Measurements from ENCODE around the gene B3GLCT.

DNA sequence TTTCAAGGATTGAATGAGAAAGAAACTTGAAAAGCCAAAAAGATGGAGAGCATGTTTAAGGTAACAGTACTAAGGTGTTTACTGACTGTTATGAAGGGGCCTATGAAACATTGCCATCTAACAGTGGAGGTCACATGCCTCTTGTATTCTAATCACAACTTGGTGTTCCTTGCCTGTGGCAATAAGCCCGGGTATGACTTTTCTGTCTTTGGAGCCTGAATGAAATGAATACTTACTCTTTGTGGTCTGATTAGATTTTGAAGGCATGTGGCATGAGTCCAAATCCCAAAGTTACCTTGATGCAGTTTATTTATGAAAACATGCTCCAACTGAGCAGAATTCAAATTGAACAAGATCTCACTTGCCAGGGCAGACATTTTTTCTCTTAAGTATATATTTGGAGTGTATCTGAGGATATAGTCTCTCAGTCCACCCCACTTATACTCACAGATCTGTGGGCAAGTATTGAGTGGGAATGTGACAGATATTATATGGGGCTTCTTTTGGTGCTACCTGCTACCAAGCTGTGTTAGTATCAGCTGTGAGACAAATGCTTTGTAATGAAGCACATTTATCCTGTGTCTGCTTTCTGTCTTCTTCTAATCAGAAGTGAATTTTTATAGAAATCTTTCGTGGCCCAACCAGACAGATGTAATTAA is 67.5 kb downstream of the B3GLCT start:
- TF ChIP-seq, protein P1, sequence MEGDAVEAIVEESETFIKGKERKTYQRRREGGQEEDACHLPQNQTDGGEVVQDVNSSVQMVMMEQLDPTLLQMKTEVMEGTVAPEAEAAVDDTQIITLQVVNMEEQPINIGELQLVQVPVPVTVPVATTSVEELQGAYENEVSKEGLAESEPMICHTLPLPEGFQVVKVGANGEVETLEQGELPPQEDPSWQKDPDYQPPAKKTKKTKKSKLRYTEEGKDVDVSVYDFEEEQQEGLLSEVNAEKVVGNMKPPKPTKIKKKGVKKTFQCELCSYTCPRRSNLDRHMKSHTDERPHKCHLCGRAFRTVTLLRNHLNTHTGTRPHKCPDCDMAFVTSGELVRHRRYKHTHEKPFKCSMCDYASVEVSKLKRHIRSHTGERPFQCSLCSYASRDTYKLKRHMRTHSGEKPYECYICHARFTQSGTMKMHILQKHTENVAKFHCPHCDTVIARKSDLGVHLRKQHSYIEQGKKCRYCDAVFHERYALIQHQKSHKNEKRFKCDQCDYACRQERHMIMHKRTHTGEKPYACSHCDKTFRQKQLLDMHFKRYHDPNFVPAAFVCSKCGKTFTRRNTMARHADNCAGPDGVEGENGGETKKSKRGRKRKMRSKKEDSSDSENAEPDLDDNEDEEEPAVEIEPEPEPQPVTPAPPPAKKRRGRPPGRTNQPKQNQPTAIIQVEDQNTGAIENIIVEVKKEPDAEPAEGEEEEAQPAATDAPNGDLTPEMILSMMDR (conservative IDR thresholded peaks at IDR 0.05; ENCODE audit: low read depth, low read length), result no peak
- TF ChIP-seq EZH2 (IDR thresholded peaks at IDR 0.05; ENCODE audit: low read length, unreplicated experiment), result no peak

Data from PC-3 (cell line).